Activated T-helper 2 cell treated with anti-CD3 and anti-CD28 coated beads, Interferon-gamma antibody, Interleukin-2, Interleukin-4, amounts not matched to agents 10 μg/mL and 5 μg/mL and 100 μg/mL, durations not matched to agents 14 hours and 24 hours and 36 hours (primary cell): ENCODE data around the gene RPAP3. TPM values are rescaled to one million over a fixed set of nuclear protein-coding genes. Genes with fewer than 3 reads are reported as not detected.
A peak's percentile ranks its signal among the peaks of the same experiment; 100 is the strongest.

ENCODE experiments used
- DNase-seq: peaks from one replicate; pipeline ENCODE4 v3.0.0; 2021; ENCODE audit warnings: low spot score
- H3K27ac Mint-ChIP-seq: one replicate; pipeline ENCODE4 v1.8.0; 2021; ENCODE audit warnings: mixed read lengths
- H3K27me3 Mint-ChIP-seq: one replicate; pipeline ENCODE4 v1.8.0; 2021; ENCODE audit warnings: low read depth, mixed read lengths
- H3K36me3 Mint-ChIP-seq: one replicate; pipeline ENCODE4 v1.8.0; 2021; ENCODE audit warnings: low read depth, mixed read lengths
- H3K4me1 Mint-ChIP-seq: one replicate; pipeline ENCODE4 v1.8.0; 2021; ENCODE audit warnings: low read depth, mixed read lengths
- H3K4me3 Mint-ChIP-seq: one replicate; pipeline ENCODE4 v1.8.0; 2021; ENCODE audit warnings: low read depth, mild to moderate bottlenecking, moderate library complexity, mixed read lengths
- H3K9me3 Mint-ChIP-seq: one replicate; pipeline ENCODE4 v1.8.0; 2021; ENCODE audit warnings: mixed read lengths
- intact Hi-C: fragments of 100-400 bp; cut with micrococcal nuclease; formaldehyde crosslinking; loops from one replicate; pipeline ENCODE4 v1.15.1; 2023
- total RNA-seq: library from RNA; stranded (reverse); gene quantifications from 2 replicates; pipeline ENCODE4 v1.2.3, GENCODE V29; 2022

The RPAP3 gene
- total RNA-seq, 1 donor from 2014 or later = 58.7 TPM

DNA sequence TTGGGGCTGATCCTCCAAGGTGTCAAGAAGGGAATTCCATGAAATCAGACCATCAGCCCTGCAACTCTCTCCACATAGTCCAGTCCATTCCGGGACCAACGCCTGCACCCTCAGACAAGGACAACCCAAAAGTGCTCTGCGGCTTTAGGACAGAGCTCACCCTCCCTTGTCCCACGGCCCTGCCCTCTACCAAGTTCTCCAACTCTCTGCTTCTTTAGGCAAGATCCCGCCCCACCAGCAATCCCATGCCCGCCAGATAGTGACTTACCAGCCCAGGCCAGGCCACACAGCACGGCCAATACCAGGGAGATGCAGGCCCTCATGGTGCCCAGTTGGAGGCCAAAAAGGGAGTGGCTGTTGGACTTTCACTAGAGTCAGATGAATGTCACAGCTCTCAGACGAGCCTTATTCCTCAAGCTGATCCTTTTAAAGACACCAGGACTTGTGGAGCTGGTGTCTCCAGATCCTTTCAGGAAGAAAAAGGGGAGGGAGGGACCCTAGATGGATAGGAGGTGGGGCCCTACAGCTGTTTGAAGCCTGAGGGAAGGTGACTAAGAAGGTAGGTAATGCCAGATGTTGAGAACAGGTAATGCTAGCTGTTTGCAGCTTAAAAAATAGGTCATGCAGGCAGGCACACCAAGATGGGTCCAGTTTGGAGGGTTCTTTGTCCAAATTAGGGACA lies 19.4 kb upstream of the RPAP3 start, which contains the start of gene ENDOU:
Gene ENDOU, minus strand, starts transcription at position 400 of the 682 bp plus-strand sequence. Its CDS starts 77 bp downstream, at position 323.
- H3K36me3 Mint-ChIP-seq = no peaks in the 10 kb centered on the region
- DNase-seq = no peak
- intact Hi-C loops = no loop called here
- H3K4me3 Mint-ChIP-seq = no peak within 1 kb of the TSS
- no peaks in the 10 kb centered on the region for H3K9me3 Mint-ChIP-seq
- no peaks in the 10 kb centered on the region for H3K27me3 Mint-ChIP-seq
- peaks cover 21% of the 10 kb centered on the region for H3K4me1 Mint-ChIP-seq
- H3K27ac Mint-ChIP-seq = no peak within 1 kb of the TSS

- no peak overlapping the region for H3K27ac Mint-ChIP-seq
- H3K4me3 Mint-ChIP-seq = no peak overlapping the region
- DNase-seq = no peak
- H3K36me3 Mint-ChIP-seq = no peaks in the 10 kb centered on the region
- H3K27me3 Mint-ChIP-seq = no peaks in the 10 kb centered on the region
- H3K4me1 Mint-ChIP-seq = peaks cover 22% of the 10 kb centered on the region
- no peaks in the 10 kb centered on the region for H3K9me3 Mint-ChIP-seq
- intact Hi-C loops = no loop called here
Observed at GRCh38 chr12:47722941-47723631, 17.3 kb upstream of the RPAP3 start.

- H3K9me3 Mint-ChIP-seq = no peaks in the 10 kb centered on the region
- peaks cover 30% of the 10 kb centered on the region for H3K4me1 Mint-ChIP-seq
- no peak overlapping the region for H3K4me3 Mint-ChIP-seq
- intact Hi-C loops = no loop called here
- no peaks in the 10 kb centered on the region for H3K27me3 Mint-ChIP-seq
- no peak for DNase-seq
- H3K27ac Mint-ChIP-seq = no peak overlapping the region
- no peaks in the 10 kb centered on the region for H3K36me3 Mint-ChIP-seq
Observed at GRCh38 chr12:47722136-47722834, 16.5 kb upstream of the RPAP3 start.

GRCh38 chr12:47721431-47721973 lies 15.7 kb upstream of the RPAP3 start:
- no peak overlapping the region for H3K27ac Mint-ChIP-seq
- no peak for DNase-seq
- H3K36me3 Mint-ChIP-seq = no peaks in the 10 kb centered on the region
- peaks cover 32% of the 10 kb centered on the region for H3K4me1 Mint-ChIP-seq
- no peaks in the 10 kb centered on the region for H3K9me3 Mint-ChIP-seq
- H3K27me3 Mint-ChIP-seq = no peaks in the 10 kb centered on the region
- H3K4me3 Mint-ChIP-seq = no peak overlapping the region
- intact Hi-C loops = no loop called here

DNA sequence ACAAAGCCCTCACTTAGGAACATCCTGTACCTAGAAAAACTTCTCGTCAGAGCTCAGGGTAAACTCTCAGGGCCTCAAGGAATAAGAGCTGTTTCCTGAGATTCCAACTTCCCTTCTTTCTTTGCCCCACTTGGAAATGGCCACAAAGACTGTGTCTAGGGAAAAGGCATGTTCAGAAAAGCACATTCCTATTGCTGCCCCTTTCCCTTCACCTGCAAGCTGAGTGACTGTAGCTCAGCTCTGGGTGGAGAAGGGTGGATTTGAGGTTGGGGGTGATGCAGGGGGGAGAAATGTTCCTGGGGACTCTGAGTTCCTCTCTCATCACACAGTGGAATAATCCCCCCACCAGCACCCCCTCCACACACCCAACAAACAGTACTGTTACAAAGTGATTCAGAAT lies 12.7 kb upstream of the RPAP3 start:
- Mint-ChIP-seq H3K27me3 (no peaks in the 10 kb centered on the region), H3K27ac (no peak overlapping the region)
- intact Hi-C loops = no loop called here

DNA sequence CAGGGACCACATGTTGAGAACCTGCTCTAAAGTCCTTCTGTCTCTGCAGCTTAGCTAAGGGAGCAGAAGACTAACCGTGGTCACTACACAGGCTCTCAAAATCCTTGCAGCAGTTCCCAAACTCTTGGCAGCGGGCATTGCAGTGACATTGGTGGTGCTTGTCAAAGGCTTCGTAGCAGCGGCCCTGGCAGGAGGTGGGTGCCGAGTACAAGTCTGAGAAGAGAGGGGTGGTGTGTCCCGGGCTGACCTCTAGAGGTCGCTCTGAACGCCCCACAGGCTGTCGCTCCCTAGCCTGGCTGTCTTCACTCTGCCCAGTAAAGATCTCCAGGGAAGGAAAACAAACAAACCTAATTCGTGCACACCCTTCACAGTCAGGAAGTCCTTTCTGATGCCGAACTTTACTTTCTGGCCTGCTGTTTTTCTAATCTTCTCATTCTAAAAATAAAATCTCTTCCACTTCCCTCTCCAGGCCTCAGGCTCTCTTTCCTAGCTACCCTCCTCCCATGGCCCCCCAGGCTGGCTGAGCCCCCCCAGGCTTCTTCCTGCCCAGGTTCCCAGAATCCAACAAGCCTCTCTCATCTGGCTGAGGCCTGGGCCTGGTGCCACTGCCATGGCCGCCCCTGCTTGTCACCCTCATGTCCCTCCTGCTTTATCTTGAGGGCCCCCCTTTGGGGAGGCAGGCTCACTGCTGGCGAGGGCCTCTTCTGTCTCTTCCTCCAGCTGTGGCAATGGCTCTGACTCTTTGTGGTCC lies 11.8 kb upstream of the RPAP3 start:
- no peaks in the 10 kb centered on the region for H3K9me3 Mint-ChIP-seq
- intact Hi-C loops = no loop called here
- H3K27me3 Mint-ChIP-seq = no peaks in the 10 kb centered on the region
- H3K4me1 Mint-ChIP-seq = peaks cover 34% of the 10 kb centered on the region
- DNase-seq = peak; percentile 49
- no peaks in the 10 kb centered on the region for H3K36me3 Mint-ChIP-seq
- H3K27ac Mint-ChIP-seq = peak overlapping the region; percentile 14
- H3K4me3 Mint-ChIP-seq = no peak overlapping the region

More for the DNA sequence above, 12.7 kb upstream of the RPAP3 start:
- no peak for DNase-seq
- H3K4me1 Mint-ChIP-seq = peaks cover 39% of the 10 kb centered on the region
- no peak overlapping the region for H3K4me3 Mint-ChIP-seq
- no peaks in the 10 kb centered on the region for H3K9me3 Mint-ChIP-seq
- no peaks in the 10 kb centered on the region for H3K36me3 Mint-ChIP-seq

DNA sequence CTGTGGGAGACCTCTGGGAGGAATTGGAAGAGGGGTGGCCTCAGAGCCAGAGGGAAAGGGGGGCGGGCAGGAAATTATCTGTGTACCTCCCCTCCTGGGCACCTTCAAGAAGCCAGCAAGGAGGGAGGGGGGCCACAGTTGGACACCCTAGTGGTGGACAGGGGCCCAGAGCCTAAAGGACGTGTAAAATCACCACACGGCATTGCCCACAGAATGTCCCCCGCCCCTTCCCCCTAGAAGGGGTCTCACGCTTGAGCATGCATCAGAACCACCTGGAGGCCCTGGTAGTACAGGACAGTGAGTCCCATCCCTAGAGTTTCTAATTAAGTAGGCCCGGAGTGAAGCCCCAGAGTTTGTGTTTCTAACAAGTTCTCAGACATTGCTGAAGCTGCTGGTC lies 11.2 kb upstream of the RPAP3 start:
- H3K27me3 Mint-ChIP-seq = no peaks in the 10 kb centered on the region
- no peaks in the 10 kb centered on the region for H3K36me3 Mint-ChIP-seq

GRCh38 chr12:47715877-47716548 lies 10.2 kb upstream of the RPAP3 start:
- Mint-ChIP-seq H3K9me3 (no peaks in the 10 kb centered on the region), H3K4me1 (peaks cover 20% of the 10 kb centered on the region), H3K27ac (no peak overlapping the region), H3K4me3 (no peak overlapping the region), H3K27me3 (no peaks in the 10 kb centered on the region), H3K36me3 (no peaks in the 10 kb centered on the region)
- intact Hi-C loops = loop anchor here (1.0 to 2.0 kb wide), 4 partner anchors 43 to 121 kb away; partner anchors contain the start of gene RAPGEF3
- no peak for DNase-seq

More for the DNA sequence above, 11.2 kb upstream of the RPAP3 start:
- no peak overlapping the region for H3K27ac Mint-ChIP-seq
- intact Hi-C loops = no loop called here
- H3K9me3 Mint-ChIP-seq = no peaks in the 10 kb centered on the region
- no peak overlapping the region for H3K4me3 Mint-ChIP-seq
- peaks cover 28% of the 10 kb centered on the region for H3K4me1 Mint-ChIP-seq
- DNase-seq = no peak

GRCh38 chr12:47715393-47715876 lies 9.6 kb upstream of the RPAP3 start:
- Mint-ChIP-seq H3K9me3 (no peaks in the 10 kb centered on the region), H3K4me1 (peaks cover 23% of the 10 kb centered on the region), H3K27me3 (no peaks in the 10 kb centered on the region), H3K27ac (no peak overlapping the region), H3K4me3 (no peak overlapping the region), H3K36me3 (no peaks in the 10 kb centered on the region)
- peak; percentile 56 for DNase-seq
- intact Hi-C loops = loop anchor here (1.0 to 2.0 kb wide), 4 partner anchors 43 to 122 kb away; partner anchors contain the start of gene RAPGEF3

GRCh38 chr12:47714826-47715386 lies 9.1 kb upstream of the RPAP3 start:
- no peaks in the 10 kb centered on the region for H3K36me3 Mint-ChIP-seq
- no peaks in the 10 kb centered on the region for H3K27me3 Mint-ChIP-seq
- intact Hi-C loops = loop anchor here (1.0 to 2.0 kb wide), 4 partner anchors 44 to 122 kb away; partner anchors contain the start of gene RAPGEF3
- no peak overlapping the region for H3K27ac Mint-ChIP-seq
- peaks cover 24% of the 10 kb centered on the region for H3K4me1 Mint-ChIP-seq
- DNase-seq = no peak
- no peak overlapping the region for H3K4me3 Mint-ChIP-seq
- no peaks in the 10 kb centered on the region for H3K9me3 Mint-ChIP-seq

DNA sequence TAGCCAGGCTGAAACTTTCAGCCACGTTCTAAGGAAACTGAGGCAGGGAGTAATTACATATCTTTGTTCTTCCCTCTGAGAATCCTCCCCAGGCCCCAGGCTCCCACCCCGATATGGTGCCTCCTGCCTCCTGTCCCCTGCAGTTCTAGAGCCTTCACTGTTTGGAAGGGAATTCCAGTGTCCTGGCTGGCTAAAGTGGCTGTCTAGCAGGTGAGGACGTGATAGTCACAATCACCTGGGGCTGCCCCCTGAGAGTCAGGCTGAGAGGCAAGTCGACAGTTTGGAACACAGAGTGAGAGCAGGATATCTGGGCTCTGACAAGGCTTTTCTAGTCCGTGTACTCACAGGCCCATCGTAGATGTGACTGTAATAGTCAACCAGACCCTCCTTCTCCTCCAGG lies 6.3 kb upstream of the RPAP3 start:
- Mint-ChIP-seq H3K27ac (no peak overlapping the region), H3K27me3 (no peaks in the 10 kb centered on the region), H3K9me3 (no peaks in the 10 kb centered on the region), H3K4me1 (peaks cover 40% of the 10 kb centered on the region), H3K4me3 (no peak overlapping the region), H3K36me3 (no peaks in the 10 kb centered on the region)
- DNase-seq = peak; percentile 6
- intact Hi-C loops = no loop called here
